DOHH2 (cell line): ENCODE measurements around the gene GBX2.

Source experiments
- H3F3A ChIP-seq: fragments of 200-600 bp; sonication (generic), shearing (Covaris generic); 2 replicates; pipeline ENCODE4 v1.6.0; 2016; ENCODE audit warnings: antibody characterized with exemption, mild to moderate bottlenecking; ENCODE audit not compliant: control insufficient read depth, insufficient read depth
- H3K27ac ChIP-seq: fragments of 200-600 bp; sonication (generic); 2 replicates; pipeline ENCODE4 v1.5.1; 2014; ENCODE audit warnings: low read depth, mild to moderate bottlenecking, low read length, moderate library complexity
- H3K27me3 ChIP-seq: fragments of 200-600 bp; sonication (generic); 2 replicates; pipeline ENCODE4 v1.6.1; 2014; ENCODE audit warnings: mild to moderate bottlenecking, low read length, mixed read lengths; ENCODE audit not compliant: control insufficient read depth
- H3K36me3 ChIP-seq: fragments of 200-600 bp; sonication (generic); 2 replicates; pipeline ENCODE4 v1.6.1; 2014; ENCODE audit warnings: mild to moderate bottlenecking, low read length, moderate library complexity, mixed read lengths; ENCODE audit not compliant: control insufficient read depth
- H3K4me1 ChIP-seq: fragments of 200-600 bp; sonication (generic); 2 replicates; pipeline ENCODE4 v1.6.1; 2014; ENCODE audit warnings: mild to moderate bottlenecking, low read length, mixed read lengths; ENCODE audit not compliant: control insufficient read depth
- H3K4me2 ChIP-seq: fragments of 200-600 bp; sonication (generic); 2 replicates; pipeline ENCODE4 v1.6.0; 2014; ENCODE audit warnings: mild to moderate bottlenecking, low read length, moderate library complexity
- H3K4me3 ChIP-seq: fragments of 200-600 bp; sonication (generic); 2 replicates; pipeline ENCODE4 v1.5.1; 2014; ENCODE audit warnings: mild to moderate bottlenecking, low read length, mixed read lengths
- H3K79me2 ChIP-seq: fragments of 200-600 bp; sonication (generic); 2 replicates; pipeline ENCODE4 v1.6.1; 2014; ENCODE audit warnings: mild to moderate bottlenecking, low read length, mixed read lengths; ENCODE audit not compliant: control insufficient read depth
- H3K9me2 ChIP-seq: fragments of 200-600 bp; sonication (generic); replicated peaks from 2 replicates; pipeline ENCODE4 v1.6.1; 2014; ENCODE audit warnings: mild to moderate bottlenecking, low read length, mixed read lengths; ENCODE audit not compliant: control insufficient read depth
- H3K9me3 ChIP-seq: fragments of 200-600 bp; sonication (generic); 2 replicates; pipeline ENCODE4 v1.6.1; 2014; ENCODE audit warnings: antibody characterized with exemption, low read length, mixed read lengths; ENCODE audit not compliant: control insufficient read depth, insufficient read depth
- H4K20me1 ChIP-seq: fragments of 200-600 bp; sonication (generic); 2 replicates; pipeline ENCODE4 v1.6.0; 2014; ENCODE audit warnings: low read depth, mild to moderate bottlenecking, antibody characterized with exemption, low read length, moderate library complexity; ENCODE audit not compliant: control insufficient read depth, insufficient read depth
- CTCF ChIP-seq: fragments of 200-600 bp; sonication (generic); IDR thresholded peaks from one replicate; pipeline ENCODE4 v1.5.1; 2014; ENCODE audit warnings: antibody characterized with exemption, mild to moderate bottlenecking, low read depth, low read length; ENCODE audit not compliant: poor library complexity, severe bottlenecking
- EZH2phosphoT487 ChIP-seq: fragments of 200-600 bp; sonication (generic); IDR thresholded peaks from 2 replicates; pipeline ENCODE4 v1.6.1; 2017; ENCODE audit warnings: borderline replicate concordance, mild to moderate bottlenecking, antibody characterized with exemption, low read length, moderate library complexity, mixed read lengths

The GBX2 gene

GRCh38 chr2:236129935-236130334 lies 38.3 kb downstream of the GBX2 start:
- TF ChIP-seq EZH2phosphoT487 = no peak
- TF ChIP-seq CTCF = no peak
- Histone ChIP-seq H3K27me3 (no peaks in the 10 kb centered on the region), H3K79me2 (no peaks in the 10 kb centered on the region), H3K9me3 (no peaks in the 10 kb centered on the region), H3F3A (no peaks in the 10 kb centered on the region), H3K4me2 (no peak overlapping the region), H3K4me1 (no peaks in the 10 kb centered on the region), H4K20me1 (no peaks in the 10 kb centered on the region), H3K27ac (no peak overlapping the region), H3K36me3 (no peaks in the 10 kb centered on the region), H3K4me3 (no peak overlapping the region), H3K9me2 (no peaks in the 10 kb centered on the region)

GRCh38 chr2:236128321-236128720 lies 39.9 kb downstream of the GBX2 start:
- Histone ChIP-seq H3K27me3 (no peaks in the 10 kb centered on the region), H3K79me2 (no peaks in the 10 kb centered on the region), H3K4me1 (no peaks in the 10 kb centered on the region), H3K36me3 (no peaks in the 10 kb centered on the region), H3K9me3 (no peaks in the 10 kb centered on the region), H3K9me2 (no peaks in the 10 kb centered on the region), H3F3A (no peaks in the 10 kb centered on the region), H3K4me2 (no peak overlapping the region), H4K20me1 (no peaks in the 10 kb centered on the region), H3K4me3 (no peak overlapping the region), H3K27ac (no peak overlapping the region)
- TF ChIP-seq EZH2phosphoT487 = no peak
- TF ChIP-seq CTCF = no peak

- Histone ChIP-seq H3K9me3 (no peaks in the 10 kb centered on the region), H3K9me2 (no peaks in the 10 kb centered on the region), H3K4me2 (no peak overlapping the region)
Measured at GRCh38 chr2:236127010-236127409, 41.2 kb downstream of the GBX2 start.

More at GRCh38 chr2:236127010-236127409, 41.2 kb downstream of the GBX2 start:
- no peaks in the 10 kb centered on the region for H3K27me3 ChIP-seq
- H3K4me3 ChIP-seq = no peak overlapping the region
- no peaks in the 10 kb centered on the region for H3K4me1 ChIP-seq
- H4K20me1 ChIP-seq = no peaks in the 10 kb centered on the region
- TF ChIP-seq CTCF = no peak
- no peak for TF ChIP-seq EZH2phosphoT487
- no peaks in the 10 kb centered on the region for H3K79me2 ChIP-seq
- no peaks in the 10 kb centered on the region for H3F3A ChIP-seq
- H3K36me3 ChIP-seq = no peaks in the 10 kb centered on the region
- H3K27ac ChIP-seq = no peak overlapping the region
